GM12872 (cell line): ENCODE results near the gene GCNA.

Experiments used
- CTCF ChIP-seq: IDR thresholded peaks from 3 replicates; pipeline ENCODE4 v1.5.1; 2011; ENCODE audit warnings: low read depth, mild to moderate bottlenecking, low read length, moderate library complexity; ENCODE audit not compliant: insufficient read depth

GCNA gene

GRCh38 chrX:71599965-71600364 lies 21.7 kb downstream of the GCNA start:
- no peak for TF ChIP-seq CTCF

GRCh38 chrX:71603618-71604017 lies 25.4 kb downstream of the GCNA start:
- TF ChIP-seq CTCF = no peak

- TF ChIP-seq CTCF = no peak
Measured at GRCh38 chrX:71604141-71604540, 25.9 kb downstream of the GCNA start.

- TF ChIP-seq CTCF = no peak
Measured at GRCh38 chrX:71604796-71605568, 26.7 kb downstream of the GCNA start.

GRCh38 chrX:71606536-71607216 lies 28.4 kb downstream of the GCNA start:
- no peak for TF ChIP-seq CTCF

- no peak for TF ChIP-seq CTCF
Measured at GRCh38 chrX:71607488-71607887, 29.3 kb downstream of the GCNA start.

- TF ChIP-seq CTCF = no peak
Measured at GRCh38 chrX:71609095-71609750, 31.0 kb downstream of the GCNA start.
